Right lobe of liver (tissue), 4 donors: ENCODE results near the gene GPR25.

Source experiments
- POLR2A ChIP-seq: fragments of 450-650 bp; IDR thresholded peaks from one replicate; pipeline ENCODE4 v1.6.1; 2017; ENCODE audit warnings: antibody characterized with exemption, mild to moderate bottlenecking
- TF ChIP-seq, protein P1 (sequence below), 4 donors: fragments of 200-600 bp in 3 of 4; fragments of 450-650 bp in 1 of 4; IDR thresholded peaks; one replicate each; pipeline versions ENCODE4 v1.5.1 to v1.8.0; 2016 to 2022; ENCODE audit warnings: antibody characterized with exemption in 4 of 4, mild to moderate bottlenecking in 2 of 4
- donor health status: DM: no; HTN: no; CAD: no.
- donor health status: DM: no; HTN: no; CAD: no.
- donor health status: DM: no; HTN: yes; CAD: no.

DNA sequence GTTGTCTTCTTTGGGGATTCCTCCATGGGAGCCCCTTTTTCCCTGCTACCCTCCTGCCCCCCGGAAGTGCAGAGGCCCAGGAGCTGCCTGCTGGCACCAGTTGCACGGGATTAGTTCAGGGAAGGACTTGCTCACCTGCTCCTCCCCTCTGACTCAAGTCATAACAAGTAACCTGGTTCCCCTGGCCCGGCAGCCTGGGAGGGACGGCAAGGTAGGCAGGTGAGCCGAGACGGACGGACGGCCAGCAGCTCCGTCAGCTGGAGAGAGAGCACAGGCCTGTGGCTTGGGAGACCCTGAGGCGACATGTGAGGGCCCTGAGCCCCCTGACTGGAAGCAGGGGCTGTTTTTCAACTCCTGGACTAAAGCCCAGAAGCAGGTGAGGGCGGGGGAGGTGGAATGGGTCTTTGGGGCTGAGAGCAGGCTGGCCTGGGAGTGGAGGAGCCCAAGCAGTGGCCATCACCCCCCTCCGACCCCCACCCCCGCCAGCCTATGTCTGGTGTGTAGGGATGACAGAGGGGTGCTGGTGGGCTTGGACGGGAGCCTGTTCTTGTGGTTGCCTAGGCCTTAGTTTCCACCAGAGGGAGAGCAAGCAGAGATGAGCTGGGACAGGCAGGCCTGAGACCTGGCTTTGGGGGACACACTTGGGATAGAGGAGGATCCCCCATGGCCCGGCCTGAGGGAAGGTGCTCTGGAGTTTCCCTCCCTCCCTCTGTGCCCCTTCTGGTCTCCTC is 22.1 kb downstream of the GPR25 start, which contains the start of gene INAVA:
- TF ChIP-seq, protein P1, sequence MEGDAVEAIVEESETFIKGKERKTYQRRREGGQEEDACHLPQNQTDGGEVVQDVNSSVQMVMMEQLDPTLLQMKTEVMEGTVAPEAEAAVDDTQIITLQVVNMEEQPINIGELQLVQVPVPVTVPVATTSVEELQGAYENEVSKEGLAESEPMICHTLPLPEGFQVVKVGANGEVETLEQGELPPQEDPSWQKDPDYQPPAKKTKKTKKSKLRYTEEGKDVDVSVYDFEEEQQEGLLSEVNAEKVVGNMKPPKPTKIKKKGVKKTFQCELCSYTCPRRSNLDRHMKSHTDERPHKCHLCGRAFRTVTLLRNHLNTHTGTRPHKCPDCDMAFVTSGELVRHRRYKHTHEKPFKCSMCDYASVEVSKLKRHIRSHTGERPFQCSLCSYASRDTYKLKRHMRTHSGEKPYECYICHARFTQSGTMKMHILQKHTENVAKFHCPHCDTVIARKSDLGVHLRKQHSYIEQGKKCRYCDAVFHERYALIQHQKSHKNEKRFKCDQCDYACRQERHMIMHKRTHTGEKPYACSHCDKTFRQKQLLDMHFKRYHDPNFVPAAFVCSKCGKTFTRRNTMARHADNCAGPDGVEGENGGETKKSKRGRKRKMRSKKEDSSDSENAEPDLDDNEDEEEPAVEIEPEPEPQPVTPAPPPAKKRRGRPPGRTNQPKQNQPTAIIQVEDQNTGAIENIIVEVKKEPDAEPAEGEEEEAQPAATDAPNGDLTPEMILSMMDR (IDR thresholded peaks at IDR 0.05), result no peak
- no peak for TF ChIP-seq POLR2A
